Activated CD8-positive, alpha-beta T cell treated with anti-CD3 and anti-CD28 coated beads for 36 hours (primary cell): Measurements from ENCODE around the gene ADCK1. TPM values are rescaled to one million over a fixed set of nuclear protein-coding genes. Genes with fewer than 3 reads are reported as not detected.
"Not testable (repeated sequence)": the region's sequence is repeated elsewhere in the genome, so short reads cannot be mapped to it uniquely, and the experiment has no call there.

Experiments
- ATAC-seq: fragments of 200-7000 bp; cut with Tn5 transposase; one replicate; pipeline ENCODE4 v1.10.0; 2021; ENCODE audit warnings: mild to moderate bottlenecking, moderate library complexity
- CTCF ChIA-PET: fragments of 350-600 bp; sonication (Branson Sonifier 250); formaldehyde crosslinking; loops from one replicate; lab custom pipeline; 2021; ENCODE audit warnings: antibody characterized with exemption; lab: Charles Lee
- POLR2A ChIA-PET: fragments of 350-600 bp; sonication (Branson Sonifier 250); formaldehyde crosslinking; loops from one replicate; lab custom pipeline; 2021; ENCODE audit warnings: antibody characterized with exemption; lab: Charles Lee
- DNase-seq: peaks from one replicate; pipeline ENCODE4 v3.0.0-alpha.2; 2020
- H3K27ac Mint-ChIP-seq: one replicate; pipeline ENCODE4 v1.8.0; 2021; ENCODE audit warnings: mild to moderate bottlenecking, mixed read lengths
- H3K27me3 Mint-ChIP-seq: one replicate; pipeline ENCODE4 v1.8.0; 2021; ENCODE audit warnings: mixed read lengths
- H3K36me3 Mint-ChIP-seq: one replicate; pipeline ENCODE4 v1.8.0; 2021; ENCODE audit warnings: low read depth, mixed read lengths
- H3K4me1 Mint-ChIP-seq: one replicate; pipeline ENCODE4 v1.8.0; 2021; ENCODE audit warnings: low read depth, mixed read lengths
- H3K4me3 Mint-ChIP-seq: one replicate; pipeline ENCODE4 v1.8.0; 2021; ENCODE audit warnings: mild to moderate bottlenecking, moderate library complexity, mixed read lengths
- H3K9me3 Mint-ChIP-seq: one replicate; pipeline ENCODE4 v1.8.0; 2021; ENCODE audit warnings: mixed read lengths
- intact Hi-C: fragments of 100-400 bp; cut with micrococcal nuclease; formaldehyde crosslinking; loops from one replicate; pipeline ENCODE4 v1.10.0; 2022
- total RNA-seq, 2 experiments: library from RNA; stranded (reverse); gene quantifications; one replicate each; pipeline ENCODE4 v1.2.3, GENCODE V29; 2021
- TF ChIP-seq, protein P1 (sequence below): fragments of 200-600 bp; IDR thresholded peaks from one replicate; pipeline ENCODE4 v1.8.0; 2022; ENCODE audit warnings: antibody characterized with exemption, mild to moderate bottlenecking

Gene ADCK1
- total RNA-seq, 2 experiments from 2014 or later = 5.2 to 5.6 TPM

DNA sequence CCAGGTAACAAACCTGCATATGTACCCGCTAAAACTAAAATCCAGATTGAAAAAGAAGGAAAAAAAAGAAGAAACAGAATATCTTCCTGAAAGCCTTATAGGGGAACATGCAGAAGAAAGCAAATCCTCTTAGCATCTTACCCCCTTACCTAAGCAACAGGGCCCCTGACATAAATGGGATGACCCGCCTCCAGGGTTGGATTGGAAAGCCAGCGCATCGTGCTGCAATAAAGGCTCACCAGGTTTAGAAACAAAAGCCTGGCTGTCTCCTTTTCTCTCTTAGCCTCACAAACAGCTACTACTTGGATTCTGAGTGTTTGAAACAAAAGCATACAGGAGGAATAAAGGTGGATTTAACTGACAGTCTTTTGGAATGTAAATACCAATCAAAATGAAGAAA, 13.8 kb upstream of the ADCK1 start:
- ATAC-seq (no peak), DNase-seq (no peak)
- CTCF ChIA-PET = no interaction called here
- Mint-ChIP-seq H3K4me3 (no peak overlapping the region), H3K36me3 (no peaks in the 10 kb centered on the region), H3K4me1 (no peaks in the 10 kb centered on the region), H3K27ac (no peak overlapping the region), H3K27me3 (peaks cover 5% of the 10 kb centered on the region), H3K9me3 (no peaks in the 10 kb centered on the region)
- intact Hi-C loops = no loop called here
- TF ChIP-seq, protein P1, sequence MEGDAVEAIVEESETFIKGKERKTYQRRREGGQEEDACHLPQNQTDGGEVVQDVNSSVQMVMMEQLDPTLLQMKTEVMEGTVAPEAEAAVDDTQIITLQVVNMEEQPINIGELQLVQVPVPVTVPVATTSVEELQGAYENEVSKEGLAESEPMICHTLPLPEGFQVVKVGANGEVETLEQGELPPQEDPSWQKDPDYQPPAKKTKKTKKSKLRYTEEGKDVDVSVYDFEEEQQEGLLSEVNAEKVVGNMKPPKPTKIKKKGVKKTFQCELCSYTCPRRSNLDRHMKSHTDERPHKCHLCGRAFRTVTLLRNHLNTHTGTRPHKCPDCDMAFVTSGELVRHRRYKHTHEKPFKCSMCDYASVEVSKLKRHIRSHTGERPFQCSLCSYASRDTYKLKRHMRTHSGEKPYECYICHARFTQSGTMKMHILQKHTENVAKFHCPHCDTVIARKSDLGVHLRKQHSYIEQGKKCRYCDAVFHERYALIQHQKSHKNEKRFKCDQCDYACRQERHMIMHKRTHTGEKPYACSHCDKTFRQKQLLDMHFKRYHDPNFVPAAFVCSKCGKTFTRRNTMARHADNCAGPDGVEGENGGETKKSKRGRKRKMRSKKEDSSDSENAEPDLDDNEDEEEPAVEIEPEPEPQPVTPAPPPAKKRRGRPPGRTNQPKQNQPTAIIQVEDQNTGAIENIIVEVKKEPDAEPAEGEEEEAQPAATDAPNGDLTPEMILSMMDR = no peak
- POLR2A ChIA-PET = no interaction called here

DNA sequence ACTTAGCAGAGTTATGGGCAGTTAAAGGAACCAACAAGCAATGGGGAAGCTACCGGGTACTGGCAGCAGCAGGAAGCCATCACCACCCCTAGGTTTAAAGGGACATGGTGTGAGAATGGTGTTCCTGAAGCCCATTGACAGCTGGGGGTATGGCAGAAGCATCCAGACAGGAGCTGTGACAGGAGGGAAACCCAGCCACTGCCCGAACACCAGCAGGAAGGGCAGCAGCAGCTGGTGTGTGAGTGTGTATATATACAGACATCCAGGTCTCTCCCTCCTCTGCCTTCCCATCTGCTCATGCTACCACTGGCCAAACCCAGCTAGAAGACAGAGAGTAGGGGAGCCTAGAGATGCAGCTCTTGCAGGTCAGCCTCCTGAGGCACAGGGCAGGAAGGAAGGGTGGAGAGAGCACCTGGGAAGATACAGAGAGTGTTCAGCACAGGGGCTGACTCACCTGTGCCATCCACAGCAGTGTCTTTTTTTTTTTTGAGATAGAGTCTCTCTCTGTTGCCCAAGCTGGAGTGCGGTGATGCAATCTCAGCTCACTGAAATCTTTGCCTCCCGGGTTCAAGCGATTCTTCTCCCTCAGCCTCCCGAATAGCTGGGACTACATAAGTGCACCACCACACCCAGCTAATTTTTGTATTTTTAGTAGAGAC, 9.2 kb upstream of the ADCK1 start:
- Mint-ChIP-seq H3K4me3 (no peak overlapping the region), H3K4me1 (no peaks in the 10 kb centered on the region), H3K27me3 (peaks cover 6% of the 10 kb centered on the region), H3K36me3 (no peaks in the 10 kb centered on the region), H3K27ac (no peak overlapping the region), H3K9me3 (no peaks in the 10 kb centered on the region)
- DNase-seq (no peak), ATAC-seq (no peak)
- CTCF ChIA-PET = interaction anchor here (1.5 kb wide), 1 partner anchor 29 kb away, joined by 4 read pairs; the partner anchor contains the start of gene SNW1
- TF ChIP-seq, protein P1 = no peak
- POLR2A ChIA-PET = no interaction called here
- intact Hi-C loops = no loop called here

DNA sequence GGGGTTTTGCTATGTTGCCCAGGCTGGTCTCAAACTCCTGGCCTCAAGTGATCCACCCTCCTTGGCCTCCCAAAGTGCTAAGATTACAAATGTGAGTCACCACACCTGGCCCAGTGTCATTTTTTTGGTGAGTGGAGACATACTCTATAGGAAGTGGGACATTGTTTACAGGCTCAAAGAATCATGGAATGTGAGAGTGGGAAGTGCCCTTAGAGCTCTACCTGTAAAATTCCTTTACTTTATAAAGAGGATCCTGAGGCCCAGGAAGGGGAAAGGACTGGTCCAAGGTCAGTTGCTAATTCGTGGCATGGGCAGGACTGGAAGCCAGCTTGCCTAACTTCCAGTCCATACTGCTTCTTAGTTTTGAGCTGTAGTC, 8.7 kb upstream of the ADCK1 start:
- peaks cover 6% of the 10 kb centered on the region for H3K27me3 Mint-ChIP-seq
- ATAC-seq (no peak), DNase-seq (no peak)
- no peak overlapping the region for H3K4me3 Mint-ChIP-seq
- POLR2A ChIA-PET = no interaction called here
- H3K9me3 Mint-ChIP-seq = no peaks in the 10 kb centered on the region
- intact Hi-C loops = no loop called here
- H3K27ac Mint-ChIP-seq = no peak overlapping the region
- TF ChIP-seq, protein P1 = no peak
- no peaks in the 10 kb centered on the region for H3K36me3 Mint-ChIP-seq
- CTCF ChIA-PET = interaction anchor here (0.6 to 1.5 kb wide), 2 partner anchors 30 to 84 kb away, joined by 3 to 4 read pairs; partner anchors contain the start of gene SNW1
- H3K4me1 Mint-ChIP-seq = no peaks in the 10 kb centered on the region

DNA sequence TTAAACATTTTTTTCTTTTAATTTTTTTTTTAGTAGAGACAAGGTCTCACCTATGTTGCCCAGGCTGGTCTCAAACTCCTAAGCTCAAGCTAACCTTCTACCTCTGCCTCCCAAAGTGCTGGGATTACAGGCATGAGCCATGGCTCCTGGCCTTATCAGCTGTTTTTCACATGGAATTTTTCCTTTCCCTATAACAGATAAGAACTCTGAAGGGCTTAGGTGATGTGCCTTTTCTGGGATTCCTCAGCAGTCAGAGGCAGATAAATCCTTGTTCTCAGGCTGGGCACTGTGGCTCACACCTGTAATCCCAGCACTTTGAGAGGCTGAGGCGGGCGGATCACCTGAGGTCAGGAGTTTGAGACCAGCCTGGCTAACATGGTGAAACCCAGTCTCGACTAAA, 6.7 kb upstream of the ADCK1 start:
- H3K27me3 Mint-ChIP-seq, CTCF ChIA-PET, ATAC-seq, H3K9me3 Mint-ChIP-seq, POLR2A ChIA-PET, intact Hi-C loops, H3K27ac Mint-ChIP-seq, H3K36me3 Mint-ChIP-seq, H3K4me1 Mint-ChIP-seq, H3K4me3 Mint-ChIP-seq, DNase-seq: not testable (repeated sequence)

DNA sequence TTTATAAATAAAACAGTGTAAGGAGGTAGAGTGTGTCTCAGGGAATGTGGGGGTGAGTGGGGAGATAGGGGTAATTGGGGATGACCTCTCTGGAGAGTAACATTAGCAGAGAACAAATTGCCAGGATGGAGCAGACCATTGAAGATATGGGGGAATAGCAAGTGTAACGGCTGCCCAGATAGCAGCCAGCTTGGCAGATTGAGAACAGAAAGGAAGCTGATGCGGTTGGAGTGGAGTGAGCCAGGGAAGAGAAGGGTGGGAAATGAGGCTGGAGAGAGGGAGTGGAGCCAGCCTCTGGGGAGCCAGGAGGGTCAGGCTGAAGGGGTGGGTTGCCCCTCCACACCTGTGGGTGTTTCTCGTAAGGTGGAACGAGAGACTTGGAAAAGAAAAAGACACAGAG, 5.6 kb upstream of the ADCK1 start:
- CTCF ChIA-PET = no interaction called here
- intact Hi-C loops = no loop called here
- POLR2A ChIA-PET = no interaction called here
- TF ChIP-seq, protein P1 = no peak
- Mint-ChIP-seq H3K27me3 (peaks cover 6% of the 10 kb centered on the region), H3K4me3 (no peak overlapping the region), H3K27ac (no peak overlapping the region), H3K9me3 (no peaks in the 10 kb centered on the region), H3K36me3 (no peaks in the 10 kb centered on the region), H3K4me1 (no peaks in the 10 kb centered on the region)
- DNase-seq = no peak
- ATAC-seq = no peak

DNA sequence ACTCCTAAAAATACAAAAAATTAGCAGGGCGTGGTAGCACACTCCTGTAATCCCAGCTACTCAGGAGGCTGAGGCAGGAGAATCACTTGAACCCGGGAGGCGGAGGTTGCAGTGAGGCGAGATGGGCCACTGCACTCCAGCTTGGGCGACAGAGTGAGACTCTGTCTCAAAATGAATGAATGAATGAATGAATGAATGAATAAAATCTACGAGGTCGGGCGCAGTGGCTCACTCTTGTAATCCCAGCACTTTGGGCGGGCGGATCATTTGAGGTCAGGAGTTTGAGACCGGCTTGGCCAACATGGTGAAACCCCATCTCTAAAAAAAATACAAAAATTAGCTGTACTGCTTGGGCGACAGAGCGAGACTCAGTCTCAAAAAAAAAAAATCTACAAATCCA, 453 bp upstream of the ADCK1 start:
- DNase-seq, H3K36me3 Mint-ChIP-seq, H3K9me3 Mint-ChIP-seq, ATAC-seq, intact Hi-C loops, H3K4me1 Mint-ChIP-seq, H3K27me3 Mint-ChIP-seq: not testable (repeated sequence)
- peak overlapping the region; percentile 82 for H3K4me3 Mint-ChIP-seq
- CTCF ChIA-PET = interaction anchor here (1.9 kb wide), 1 partner anchor 38 kb away, joined by 7 read pairs; the partner anchor contains the start of gene SNW1
- POLR2A ChIA-PET = interaction anchor here (0.6 kb wide), 1 partner anchor 54 kb away, joined by 3 read pairs; no protein-coding TSS in a partner anchor
- peak overlapping the region; percentile 86 for H3K27ac Mint-ChIP-seq
